GM20000 (cell line): ENCODE results near the gene CNN2.

Experiments
- DNase-seq: peaks from one replicate; pipeline ENCODE4 v3.0.0; 2012; ENCODE audit warnings: low spot score
- CTCF ChIP-seq: IDR thresholded peaks from 2 replicates; pipeline ENCODE4 v1.5.1; 2012; ENCODE audit warnings: mild to moderate bottlenecking, control low read depth; ENCODE audit errors: extremely low read depth, missing control alignments

CNN2 gene

DNA sequence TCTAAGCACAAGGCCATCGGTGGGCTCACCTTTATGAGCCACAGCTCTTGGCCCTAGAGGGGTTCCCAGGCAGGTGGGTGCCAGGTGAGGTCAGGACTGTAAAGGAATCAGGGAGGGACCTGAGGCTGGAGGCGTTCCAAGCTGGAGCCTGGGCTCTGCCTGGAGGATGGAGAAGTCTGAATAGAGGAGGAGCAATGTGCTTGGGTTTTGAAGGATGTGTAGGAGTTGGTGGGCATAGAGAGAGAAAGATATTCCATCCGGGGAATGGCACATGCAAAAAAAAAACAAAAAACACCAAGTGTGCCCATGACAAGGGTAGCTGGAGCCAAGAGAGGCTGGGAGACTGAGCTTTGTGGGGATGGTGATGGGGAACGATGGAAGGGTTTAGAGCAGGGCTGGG, 23.8 kb upstream of the CNN2 start:
- DNase-seq, result no peak
- TF ChIP-seq CTCF, result no peak

- DNase-seq, result no peak
- TF ChIP-seq CTCF, result no peak
These were observed 23.1 kb upstream of the CNN2 start for GRCh38 chr19:1003283-1003682.

GRCh38 chr19:1004204-1004802, 22.1 kb upstream of the CNN2 start:
- no peak for DNase-seq
- TF ChIP-seq CTCF, result no peak

- DNase-seq, result no peak
- no peak for TF ChIP-seq CTCF
These were observed 21.4 kb upstream of the CNN2 start for GRCh38 chr19:1004803-1005664.

DNA sequence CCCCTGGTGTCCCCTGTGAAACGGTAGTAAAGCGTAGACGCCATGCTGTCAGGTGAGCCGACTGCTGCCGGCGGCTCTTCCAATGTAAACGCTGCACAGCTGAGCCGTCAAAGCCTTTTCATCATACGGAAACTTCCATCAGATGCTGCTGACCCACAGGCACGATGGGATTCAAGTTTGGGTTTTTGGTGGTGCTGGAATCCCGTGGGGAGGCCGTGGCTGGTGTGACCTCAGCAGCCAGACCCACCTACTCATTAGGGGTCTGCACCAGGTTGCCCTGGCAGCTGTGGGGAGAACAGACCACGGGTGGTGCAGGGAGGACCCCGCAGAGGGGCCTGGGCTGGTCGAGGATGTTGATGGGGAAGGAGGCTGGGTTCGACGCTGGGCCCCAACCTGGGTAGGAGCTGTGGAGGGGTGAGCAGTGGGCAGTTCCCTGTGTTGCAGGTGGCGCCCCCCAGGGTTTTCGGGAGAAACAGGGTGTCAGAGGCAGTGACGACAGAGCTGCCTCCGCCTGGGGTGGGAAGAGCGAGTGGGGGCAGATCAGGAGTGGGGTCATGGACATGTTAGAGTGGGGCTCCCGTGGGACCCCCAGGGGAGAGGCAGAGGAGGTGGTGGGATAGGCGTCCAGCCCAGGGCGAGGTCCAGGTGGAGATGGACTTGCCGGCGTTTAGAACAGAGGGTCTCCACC, 19.6 kb upstream of the CNN2 start:
- no peak for DNase-seq
- TF ChIP-seq CTCF, result no peak

GRCh38 chr19:1007399-1008251, 18.8 kb upstream of the CNN2 start:
- TF ChIP-seq CTCF, result no peak
- no peak for DNase-seq
